BJ (cell line): Measurements from ENCODE around the gene MSMP. TPM values are rescaled to one million over a fixed set of nuclear protein-coding genes. Genes with fewer than 3 reads are reported as not detected.

Experiments used
- CTCF ChIA-PET: fragments of 350-600 bp; formaldehyde crosslinking; extraction: SDS; loops from one replicate; lab custom pipeline; 2021; ENCODE audit warnings: antibody characterized with exemption, inconsistent platforms; lab: Yijun Ruan, JAX
- POLR2A ChIA-PET: fragments of 300-600 bp; sonication (Branson Sonifier 250); formaldehyde crosslinking; extraction: SDS; loops from one replicate; lab custom pipeline; 2021; ENCODE audit warnings: antibody characterized with exemption; lab: Charles Lee
- DNase-seq: peaks from one replicate; pipeline ENCODE4 v3.0.0-alpha.2; 2011; ENCODE audit warnings: low read depth
- H3K27me3 ChIP-seq: 2 replicates; pipeline ENCODE4 v1.6.0; 2011; ENCODE audit warnings: low read length; ENCODE audit not compliant: control insufficient read depth, insufficient read depth
- H3K36me3 ChIP-seq: 2 replicates; pipeline ENCODE4 v1.5.1; 2011; ENCODE audit warnings: low read length; ENCODE audit not compliant: control insufficient read depth, insufficient read depth
- H3K4me3 ChIP-seq: 2 replicates; pipeline ENCODE4 v1.5.1; 2011; ENCODE audit warnings: low read depth, mild to moderate bottlenecking, control low read depth, low read length
- polyA plus RNA-seq: library from polyadenylated mRNA; depleted of rRNA; stranded (reverse); fragments of >200 nt; gene quantifications from 2 replicates; pipeline ENCODE4 v1.2.3, GENCODE V29; 2011
- TF ChIP-seq, protein P1 (sequence below): IDR thresholded peaks from 2 replicates; pipeline ENCODE4 v1.5.1; 2011; ENCODE audit warnings: low read depth, mild to moderate bottlenecking, control low read depth, inconsistent platforms, low read length, moderate library complexity; ENCODE audit not compliant: insufficient read depth

MSMP gene
- polyA plus RNA-seq, 1 experiment, result not detected

DNA sequence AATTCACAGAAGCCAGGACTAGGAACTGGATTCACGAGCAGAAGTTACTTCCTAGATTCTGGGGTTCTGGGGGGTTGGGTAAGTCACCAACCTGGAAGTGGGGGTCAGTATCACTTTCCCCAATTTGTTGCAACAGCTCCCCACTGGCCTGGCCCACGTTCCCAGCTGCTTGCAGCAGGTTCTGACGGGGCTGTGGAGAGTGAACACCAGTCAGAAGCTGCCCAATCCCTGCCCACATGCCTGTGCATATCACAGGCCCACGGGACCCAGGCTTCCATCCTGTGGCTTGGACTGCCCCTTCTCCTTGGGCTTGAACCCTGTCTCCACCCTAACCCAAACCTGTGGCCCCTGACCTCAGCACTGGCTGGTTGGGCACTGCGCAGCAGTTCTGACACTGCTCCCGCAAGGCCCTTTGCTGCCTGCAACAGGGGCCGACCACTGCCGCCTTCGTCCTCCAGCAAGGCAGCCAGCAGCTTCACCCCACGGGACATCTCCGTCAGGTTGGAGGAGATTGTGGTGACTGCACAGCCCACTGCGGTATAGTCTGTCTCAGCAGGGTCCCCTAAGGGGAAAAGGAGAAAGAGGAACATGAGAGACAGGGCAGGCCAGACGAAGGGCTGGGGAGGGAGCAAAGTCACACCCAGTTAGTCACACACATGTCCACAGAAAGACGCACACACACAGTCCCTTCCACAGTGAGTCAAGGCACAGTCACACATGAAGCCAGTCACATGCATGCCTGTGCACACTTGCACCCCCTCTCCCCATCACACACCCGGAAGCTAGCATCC, 35.2 kb downstream of the MSMP start:
- H3K4me3 ChIP-seq, result no peak overlapping the region
- H3K36me3 ChIP-seq, result peaks cover 79% of the 10 kb centered on the region
- no peaks in the 10 kb centered on the region for H3K27me3 ChIP-seq
- TF ChIP-seq, protein P1, sequence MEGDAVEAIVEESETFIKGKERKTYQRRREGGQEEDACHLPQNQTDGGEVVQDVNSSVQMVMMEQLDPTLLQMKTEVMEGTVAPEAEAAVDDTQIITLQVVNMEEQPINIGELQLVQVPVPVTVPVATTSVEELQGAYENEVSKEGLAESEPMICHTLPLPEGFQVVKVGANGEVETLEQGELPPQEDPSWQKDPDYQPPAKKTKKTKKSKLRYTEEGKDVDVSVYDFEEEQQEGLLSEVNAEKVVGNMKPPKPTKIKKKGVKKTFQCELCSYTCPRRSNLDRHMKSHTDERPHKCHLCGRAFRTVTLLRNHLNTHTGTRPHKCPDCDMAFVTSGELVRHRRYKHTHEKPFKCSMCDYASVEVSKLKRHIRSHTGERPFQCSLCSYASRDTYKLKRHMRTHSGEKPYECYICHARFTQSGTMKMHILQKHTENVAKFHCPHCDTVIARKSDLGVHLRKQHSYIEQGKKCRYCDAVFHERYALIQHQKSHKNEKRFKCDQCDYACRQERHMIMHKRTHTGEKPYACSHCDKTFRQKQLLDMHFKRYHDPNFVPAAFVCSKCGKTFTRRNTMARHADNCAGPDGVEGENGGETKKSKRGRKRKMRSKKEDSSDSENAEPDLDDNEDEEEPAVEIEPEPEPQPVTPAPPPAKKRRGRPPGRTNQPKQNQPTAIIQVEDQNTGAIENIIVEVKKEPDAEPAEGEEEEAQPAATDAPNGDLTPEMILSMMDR, result no peak
- ChIA-PET CTCF (interaction anchor here (0.7 to 16.4 kb wide), 3 partner anchors 19 to 73 kb away, joined by 3 to 177 read pairs (median 3); no protein-coding TSS in a partner anchor), POLR2A (interaction anchor here (0.6 kb wide), 1 partner anchor 31 kb away, joined by 3 read pairs; no protein-coding TSS in a partner anchor)
- DNase-seq, result no peak

DNA sequence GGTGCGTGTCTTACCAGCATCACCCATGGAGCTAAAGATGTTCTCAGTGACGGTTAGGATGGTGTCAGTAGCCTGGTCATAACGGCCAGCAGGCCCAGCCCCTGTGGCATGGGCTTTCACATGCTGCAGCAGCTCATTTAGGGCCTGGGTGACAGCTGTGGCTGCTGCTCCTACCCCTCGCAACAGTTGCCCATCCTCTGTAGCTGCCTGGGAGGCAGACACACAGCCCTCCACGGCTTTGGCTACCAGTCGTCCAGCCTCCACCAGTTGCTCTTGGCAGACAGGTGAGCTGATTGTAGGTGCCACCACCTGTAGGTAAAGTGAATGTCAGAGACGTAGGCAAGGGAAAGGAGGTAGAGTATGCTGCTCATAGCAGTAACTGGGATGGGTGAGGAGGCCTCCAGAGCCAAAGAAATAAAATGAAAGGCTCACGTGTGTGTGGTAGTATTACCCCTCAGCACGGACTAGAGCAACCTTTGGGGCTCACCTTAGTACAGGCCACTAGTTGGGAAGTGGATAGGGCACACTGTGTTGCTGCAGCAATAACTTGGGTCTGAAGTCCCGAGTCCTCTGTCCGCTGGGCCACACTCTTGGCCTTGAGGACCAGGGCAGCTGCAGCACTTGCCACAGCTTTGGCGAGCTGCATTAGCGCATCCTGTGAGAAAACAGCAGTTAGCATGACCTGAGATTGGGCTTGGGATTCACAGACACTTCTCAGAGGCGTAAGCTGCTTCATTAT, 36.8 kb downstream of the MSMP start:
- CTCF ChIA-PET, result interaction anchor here (1.0 to 16.4 kb wide), 3 partner anchors 9 to 20 kb away, joined by 5 to 177 read pairs (median 36); no protein-coding TSS in a partner anchor
- POLR2A ChIA-PET, result interaction anchor here (1.1 kb wide), 1 partner anchor 11 kb away, joined by 3 read pairs; no protein-coding TSS in a partner anchor
- no peak for DNase-seq

DNA sequence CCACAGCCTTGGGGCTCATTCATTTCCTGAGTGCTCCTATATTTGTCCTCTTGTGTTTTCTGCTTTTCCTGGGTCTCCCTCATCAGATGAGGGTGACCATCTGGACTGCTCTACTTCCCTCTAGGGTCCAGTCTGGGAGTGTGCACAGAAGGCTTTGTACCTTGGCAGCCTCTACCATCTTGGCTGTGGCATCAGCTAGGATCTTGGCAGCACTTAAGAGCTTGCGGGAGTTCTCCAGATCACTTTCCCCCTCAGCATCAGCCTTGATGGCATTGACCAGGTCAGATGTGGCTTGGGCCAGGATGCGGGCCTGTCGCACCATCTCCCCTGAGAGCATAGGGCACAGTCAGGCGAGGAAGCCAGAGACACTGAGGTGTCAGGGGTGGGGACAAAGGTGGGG, 37.8 kb downstream of the MSMP start:
- POLR2A ChIA-PET, result no interaction called here
- no peak for DNase-seq
- H3K27me3 ChIP-seq, result no peaks in the 10 kb centered on the region
- H3K4me3 ChIP-seq, result no peak overlapping the region
- CTCF ChIA-PET, result interaction anchor here (1.0 to 16.4 kb wide), 3 partner anchors 8 to 19 kb away, joined by 5 to 177 read pairs (median 36); no protein-coding TSS in a partner anchor
- TF ChIP-seq, protein P1, result no peak
- H3K36me3 ChIP-seq, result peaks cover 75% of the 10 kb centered on the region

More for the DNA sequence above, 36.8 kb downstream of the MSMP start:
- Histone ChIP-seq H3K36me3 (peaks cover 77% of the 10 kb centered on the region), H3K27me3 (no peaks in the 10 kb centered on the region), H3K4me3 (no peak overlapping the region)
- TF ChIP-seq, protein P1, result no peak

DNA sequence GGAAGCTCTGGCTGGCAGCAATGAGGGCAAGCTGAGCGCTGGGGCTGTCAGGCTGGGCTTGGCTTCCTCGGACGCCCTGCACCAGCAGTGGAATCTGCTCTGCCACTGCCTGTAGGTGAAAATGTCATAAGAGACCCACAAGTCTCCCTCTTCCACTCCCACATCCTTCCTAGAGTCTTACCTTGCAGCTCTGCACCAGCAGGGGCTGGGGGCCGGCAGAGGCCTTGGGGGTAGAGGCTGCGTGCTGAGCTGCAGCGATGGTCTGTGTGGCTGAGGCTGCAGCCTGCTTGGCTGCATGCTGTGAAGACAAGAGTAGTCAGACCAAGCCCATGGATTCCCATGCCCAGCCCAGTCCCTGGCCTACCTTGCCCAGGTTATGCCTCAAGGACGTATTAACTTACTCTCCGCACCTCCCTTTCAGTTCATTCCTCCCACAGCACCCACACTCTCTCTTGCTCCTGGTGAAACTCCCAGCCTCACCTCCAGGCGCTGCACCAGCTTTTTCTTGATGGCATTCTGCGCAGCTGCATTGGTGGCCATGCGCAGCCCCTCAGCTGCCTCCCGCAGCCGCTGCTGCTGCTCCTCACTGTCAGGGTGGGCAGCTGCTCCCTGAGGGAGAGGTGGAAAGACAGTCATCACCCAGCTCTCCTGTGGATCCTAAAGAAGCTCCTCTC, 39.4 kb downstream of the MSMP start:
- TF ChIP-seq, protein P1, result no peak
- CTCF ChIA-PET, result interaction anchor here (0.9 to 16.4 kb wide), 5 partner anchors 12 to 111 kb away, joined by 3 to 177 read pairs (median 3); no protein-coding TSS in a partner anchor
- POLR2A ChIA-PET, result no interaction called here
- Histone ChIP-seq H3K4me3 (no peak overlapping the region), H3K27me3 (no peaks in the 10 kb centered on the region), H3K36me3 (peaks cover 72% of the 10 kb centered on the region)
- no peak for DNase-seq
